HepG2 (cell line): ENCODE data around the gene CSNK1D. TPM values are rescaled to one million over a fixed set of nuclear protein-coding genes. Genes with fewer than 3 reads are reported as not detected.

Experiments used
- ADNP ChIP-seq: sonication (generic); formaldehyde crosslinking; IDR thresholded peaks from 2 replicates; pipeline ENCODE4 v1.4.0; 2020; ENCODE audit warnings: missing genetic modification reagents
- FOSL2 ChIP-seq: sonication (generic); formaldehyde crosslinking; IDR thresholded peaks from 2 replicates; pipeline ENCODE4 v1.4.0; 2020; ENCODE audit warnings: missing genetic modification reagents
- HMGA1 ChIP-seq: sonication (generic); formaldehyde crosslinking; conservative IDR thresholded peaks from 2 replicates; pipeline ENCODE4 v1.4.0; 2020; ENCODE audit warnings: missing genetic modification reagents
- KDM6A ChIP-seq: IDR thresholded peaks from 2 replicates; pipeline ENCODE4 v1.6.1; 2016; ENCODE audit warnings: low read depth
- MIXL1 ChIP-seq: IDR thresholded peaks from 2 replicates; pipeline ENCODE4 v1.6.1; 2016
- NR3C1 ChIP-seq: sonication (generic); formaldehyde crosslinking; IDR thresholded peaks from 2 replicates; pipeline ENCODE4 v1.4.0; 2020; ENCODE audit warnings: missing genetic modification reagents
- RCOR2 ChIP-seq: IDR thresholded peaks from 2 replicates; pipeline ENCODE4 v1.6.1; 2016; ENCODE audit warnings: missing biosample characterization, missing genetic modification reagents
- SATB2 ChIP-seq: sonication (generic); formaldehyde crosslinking; IDR thresholded peaks from 2 replicates; pipeline ENCODE4 v1.5.0; 2020; ENCODE audit warnings: missing genetic modification reagents
- TRIM24 ChIP-seq: sonication (generic); formaldehyde crosslinking; IDR thresholded peaks from 2 replicates; pipeline ENCODE4 v1.8.0; 2022; ENCODE audit warnings: mild to moderate bottlenecking, missing genetic modification reagents
- ZBTB14 ChIP-seq: sonication (generic); formaldehyde crosslinking; IDR thresholded peaks from 2 replicates; pipeline ENCODE4 v1.4.0; 2020; ENCODE audit warnings: missing genetic modification reagents
- ZNF230 ChIP-seq: sonication (generic); formaldehyde crosslinking; IDR thresholded peaks from 2 replicates; pipeline ENCODE4 v1.4.0; 2020; ENCODE audit warnings: mild to moderate bottlenecking, missing genetic modification reagents
- ZNF235 ChIP-seq: sonication (generic); formaldehyde crosslinking; IDR thresholded peaks from 2 replicates; pipeline ENCODE4 v1.8.1; 2023; ENCODE audit warnings: mild to moderate bottlenecking, missing genetic modification reagents, borderline replicate concordance
- ZNF607 ChIP-seq: sonication (generic); formaldehyde crosslinking; IDR thresholded peaks from 2 replicates; pipeline ENCODE4 v1.5.1; 2020; ENCODE audit warnings: missing genetic modification reagents, mild to moderate bottlenecking, borderline replicate concordance
- ZNF691 ChIP-seq: sonication (generic); formaldehyde crosslinking; IDR thresholded peaks from 2 replicates; pipeline ENCODE4 v1.4.0; 2020; ENCODE audit warnings: missing genetic modification reagents, low read depth, mild to moderate bottlenecking, borderline replicate concordance
- polyA plus RNA-seq, 8 experiments: library from polyadenylated mRNA; depleted of rRNA in 3 of 8; stranded (reverse) in 7 of 8; unstranded in 1 of 8; fragments of >200 nt; fragmentation: Illumina TruSeq in 4 of 8; extraction: Trizol in 4 of 8; gene quantifications; 2 replicates each; pipeline versions ENCODE4 v1.2.1 to v1.2.3, GENCODE V29; 2011 to 2016; ENCODE audit warnings: low read depth in 4 of 8, missing spikeins in 1 of 8, mixed read lengths in 1 of 8; ENCODE audit not compliant: insufficient read depth in 1 of 8
- total RNA-seq, 5 experiments: library from RNA; depleted of rRNA; stranded (reverse); fragments of >200 nt; fragmentation: Illumina TruSeq; extraction: Trizol; gene quantifications; 2 replicates each; pipeline ENCODE4 v1.2.3, GENCODE V29; 2016; ENCODE audit warnings: low read depth in 1 of 5
- TF ChIP-seq, protein P1 (sequence below): sonication (generic); formaldehyde crosslinking; IDR thresholded peaks from 2 replicates; pipeline ENCODE4 v1.5.0; 2020; ENCODE audit warnings: missing genetic modification reagents
- TF ChIP-seq, protein P2 (sequence below): sonication (generic); formaldehyde crosslinking; IDR thresholded peaks from 2 replicates; pipeline ENCODE4 v1.4.0; 2020; ENCODE audit warnings: missing genetic modification reagents
- TF ChIP-seq, protein P3 (sequence below): IDR thresholded peaks from 2 replicates; pipeline ENCODE4 v1.6.1; 2016
- TF ChIP-seq, protein P4 (sequence below): sonication (generic); formaldehyde crosslinking; IDR thresholded peaks from 2 replicates; pipeline ENCODE4 v1.4.0; 2020; ENCODE audit warnings: missing genetic modification reagents, borderline replicate concordance

Gene CSNK1D
- total and polyA plus RNA-seq, 2 of the 13 experiments (the other 11 are each of a cell fraction or from before 2014, with no cell fraction given) = 31.5 to 128 TPM

- 0 out of 2 replicates have a peak, but pooled peaks have one; percentile 16 for TF ChIP-seq TRIM24
- no peak for TF ChIP-seq KDM6A (CRISPR knock-in tag)
- TF ChIP-seq ZNF691 (CRISPR knock-in tag) = peak; percentile 79; the same call in 1 of the 2 replicates
- TF ChIP-seq MIXL1 (CRISPR knock-in tag) = no peak
- TF ChIP-seq RCOR2 (CRISPR knock-in tag) = no peak
- TF ChIP-seq FOSL2 = peak; percentile 32; the same call in 1 of the 2 replicates
- TF ChIP-seq NR3C1 (CRISPR knock-in tag) = no peak
- TF ChIP-seq, protein P1, sequence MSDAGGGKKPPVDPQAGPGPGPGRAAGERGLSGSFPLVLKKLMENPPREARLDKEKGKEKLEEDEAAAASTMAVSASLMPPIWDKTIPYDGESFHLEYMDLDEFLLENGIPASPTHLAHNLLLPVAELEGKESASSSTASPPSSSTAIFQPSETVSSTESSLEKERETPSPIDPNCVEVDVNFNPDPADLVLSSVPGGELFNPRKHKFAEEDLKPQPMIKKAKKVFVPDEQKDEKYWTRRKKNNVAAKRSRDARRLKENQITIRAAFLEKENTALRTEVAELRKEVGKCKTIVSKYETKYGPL (CRISPR knock-in tag) = 0 out of 2 replicates have a peak, but pooled peaks have one; percentile 38
- TF ChIP-seq, protein P2, sequence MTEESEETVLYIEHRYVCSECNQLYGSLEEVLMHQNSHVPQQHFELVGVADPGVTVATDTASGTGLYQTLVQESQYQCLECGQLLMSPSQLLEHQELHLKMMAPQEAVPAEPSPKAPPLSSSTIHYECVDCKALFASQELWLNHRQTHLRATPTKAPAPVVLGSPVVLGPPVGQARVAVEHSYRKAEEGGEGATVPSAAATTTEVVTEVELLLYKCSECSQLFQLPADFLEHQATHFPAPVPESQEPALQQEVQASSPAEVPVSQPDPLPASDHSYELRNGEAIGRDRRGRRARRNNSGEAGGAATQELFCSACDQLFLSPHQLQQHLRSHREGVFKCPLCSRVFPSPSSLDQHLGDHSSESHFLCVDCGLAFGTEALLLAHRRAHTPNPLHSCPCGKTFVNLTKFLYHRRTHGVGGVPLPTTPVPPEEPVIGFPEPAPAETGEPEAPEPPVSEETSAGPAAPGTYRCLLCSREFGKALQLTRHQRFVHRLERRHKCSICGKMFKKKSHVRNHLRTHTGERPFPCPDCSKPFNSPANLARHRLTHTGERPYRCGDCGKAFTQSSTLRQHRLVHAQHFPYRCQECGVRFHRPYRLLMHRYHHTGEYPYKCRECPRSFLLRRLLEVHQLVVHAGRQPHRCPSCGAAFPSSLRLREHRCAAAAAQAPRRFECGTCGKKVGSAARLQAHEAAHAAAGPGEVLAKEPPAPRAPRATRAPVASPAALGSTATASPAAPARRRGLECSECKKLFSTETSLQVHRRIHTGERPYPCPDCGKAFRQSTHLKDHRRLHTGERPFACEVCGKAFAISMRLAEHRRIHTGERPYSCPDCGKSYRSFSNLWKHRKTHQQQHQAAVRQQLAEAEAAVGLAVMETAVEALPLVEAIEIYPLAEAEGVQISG = peak; percentile 55
- TF ChIP-seq, protein P3, sequence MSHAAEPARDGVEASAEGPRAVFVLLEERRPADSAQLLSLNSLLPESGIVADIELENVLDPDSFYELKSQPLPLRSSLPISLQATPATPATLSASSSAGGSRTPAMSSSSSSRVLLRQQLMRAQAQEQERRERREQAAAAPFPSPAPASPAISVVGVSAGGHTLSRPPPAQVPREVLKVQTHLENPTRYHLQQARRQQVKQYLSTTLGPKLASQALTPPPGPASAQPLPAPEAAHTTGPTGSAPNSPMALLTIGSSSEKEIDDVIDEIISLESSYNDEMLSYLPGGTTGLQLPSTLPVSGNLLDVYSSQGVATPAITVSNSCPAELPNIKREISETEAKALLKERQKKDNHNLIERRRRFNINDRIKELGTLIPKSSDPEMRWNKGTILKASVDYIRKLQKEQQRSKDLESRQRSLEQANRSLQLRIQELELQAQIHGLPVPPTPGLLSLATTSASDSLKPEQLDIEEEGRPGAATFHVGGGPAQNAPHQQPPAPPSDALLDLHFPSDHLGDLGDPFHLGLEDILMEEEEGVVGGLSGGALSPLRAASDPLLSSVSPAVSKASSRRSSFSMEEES (CRISPR knock-in tag) = no peak; the same call in 1 of the 2 replicates
- no peak for TF ChIP-seq ADNP
- no peak for TF ChIP-seq SATB2 (CRISPR knock-in tag)
- TF ChIP-seq ZNF230 (CRISPR knock-in tag) = 0 out of 2 replicates have a peak, but pooled peaks have one; percentile 76
- TF ChIP-seq ZBTB14 (CRISPR knock-in tag) = no peak; the same call in 1 of the 2 replicates
- no peak for TF ChIP-seq ZNF235 (CRISPR knock-in tag)
- TF ChIP-seq, protein P4, sequence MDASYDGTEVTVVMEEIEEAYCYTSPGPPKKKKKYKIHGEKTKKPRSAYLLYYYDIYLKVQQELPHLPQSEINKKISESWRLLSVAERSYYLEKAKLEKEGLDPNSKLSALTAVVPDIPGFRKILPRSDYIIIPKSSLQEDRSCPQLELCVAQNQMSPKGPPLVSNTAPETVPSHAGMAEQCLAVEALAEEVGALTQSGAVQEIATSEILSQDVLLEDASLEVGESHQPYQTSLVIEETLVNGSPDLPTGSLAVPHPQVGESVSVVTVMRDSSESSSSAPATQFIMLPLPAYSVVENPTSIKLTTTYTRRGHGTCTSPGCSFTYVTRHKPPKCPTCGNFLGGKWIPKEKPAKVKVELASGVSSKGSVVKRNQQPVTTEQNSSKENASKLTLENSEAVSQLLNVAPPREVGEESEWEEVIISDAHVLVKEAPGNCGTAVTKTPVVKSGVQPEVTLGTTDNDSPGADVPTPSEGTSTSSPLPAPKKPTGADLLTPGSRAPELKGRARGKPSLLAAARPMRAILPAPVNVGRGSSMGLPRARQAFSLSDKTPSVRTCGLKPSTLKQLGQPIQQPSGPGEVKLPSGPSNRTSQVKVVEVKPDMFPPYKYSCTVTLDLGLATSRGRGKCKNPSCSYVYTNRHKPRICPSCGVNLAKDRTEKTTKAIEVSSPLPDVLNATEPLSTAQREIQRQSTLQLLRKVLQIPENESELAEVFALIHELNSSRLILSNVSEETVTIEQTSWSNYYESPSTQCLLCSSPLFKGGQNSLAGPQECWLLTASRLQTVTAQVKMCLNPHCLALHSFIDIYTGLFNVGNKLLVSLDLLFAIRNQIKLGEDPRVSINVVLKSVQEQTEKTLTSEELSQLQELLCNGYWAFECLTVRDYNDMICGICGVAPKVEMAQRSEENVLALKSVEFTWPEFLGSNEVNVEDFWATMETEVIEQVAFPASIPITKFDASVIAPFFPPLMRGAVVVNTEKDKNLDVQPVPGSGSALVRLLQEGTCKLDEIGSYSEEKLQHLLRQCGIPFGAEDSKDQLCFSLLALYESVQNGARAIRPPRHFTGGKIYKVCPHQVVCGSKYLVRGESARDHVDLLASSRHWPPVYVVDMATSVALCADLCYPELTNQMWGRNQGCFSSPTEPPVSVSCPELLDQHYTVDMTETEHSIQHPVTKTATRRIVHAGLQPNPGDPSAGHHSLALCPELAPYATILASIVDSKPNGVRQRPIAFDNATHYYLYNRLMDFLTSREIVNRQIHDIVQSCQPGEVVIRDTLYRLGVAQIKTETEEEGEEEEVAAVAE (CRISPR knock-in tag) = no peak; the same call in 1 of the 2 replicates
- TF ChIP-seq HMGA1 (CRISPR knock-in tag) = no peak
- TF ChIP-seq ZNF607 (CRISPR knock-in tag) = no peak
Measured at GRCh38 chr17:82242977-82243647, 30.4 kb downstream of the CSNK1D start (continued).
